GM03348 (cell line): ENCODE results near the gene MXI1.
"Not testable (repeated sequence)": the region's sequence is repeated elsewhere in the genome, so short reads cannot be mapped to it uniquely, and the experiment has no call there.

Source experiments
- DNase-seq: peaks from one replicate; pipeline ENCODE4 v3.0.0; 2012; ENCODE audit warnings: low spot score

MXI1 gene

DNA sequence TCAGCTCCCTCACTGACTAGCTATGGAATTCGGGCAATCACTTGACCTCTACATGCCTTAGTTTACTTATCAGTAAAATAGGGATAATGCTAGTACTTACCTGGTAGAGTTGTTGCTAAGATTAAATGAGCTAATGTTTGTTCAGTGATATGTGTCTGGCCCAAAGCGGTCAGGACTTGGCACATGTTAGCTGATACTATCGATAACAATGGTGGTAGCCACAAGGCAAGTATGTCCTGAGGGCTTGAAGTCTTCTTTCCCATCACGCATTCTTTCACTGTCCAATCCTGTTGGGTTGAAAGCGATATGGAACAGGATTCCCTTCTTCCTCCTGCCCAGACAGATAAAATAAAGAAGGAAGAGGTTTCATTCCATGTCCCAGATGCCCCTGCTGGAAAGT lies 25.5 kb upstream of the MXI1 start:
- DNase-seq: no peak

DNA sequence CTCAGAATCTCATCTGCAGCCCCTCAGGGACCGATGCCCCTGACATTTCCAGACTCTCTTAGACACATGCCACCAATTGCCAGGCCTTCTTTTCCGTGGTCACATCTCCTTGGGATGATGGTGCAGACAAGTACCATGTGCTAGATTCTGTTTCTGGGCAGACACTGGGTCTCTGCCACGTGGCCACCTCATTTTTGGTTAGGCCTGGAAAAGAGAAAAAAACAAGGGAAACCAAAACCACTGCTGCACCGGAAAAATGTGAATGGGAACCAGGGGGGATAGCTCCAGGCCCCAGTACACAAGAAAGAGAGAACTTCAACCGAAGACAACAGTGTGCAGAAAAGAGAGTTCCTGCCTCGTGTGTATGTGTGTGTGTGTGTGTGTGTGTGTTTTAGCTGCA lies 23.0 kb upstream of the MXI1 start:
- no peak for DNase-seq

- DNase-seq: not testable (repeated sequence)
Observed at GRCh38 chr10:110185646-110186182, 21.7 kb upstream of the MXI1 start.

DNA sequence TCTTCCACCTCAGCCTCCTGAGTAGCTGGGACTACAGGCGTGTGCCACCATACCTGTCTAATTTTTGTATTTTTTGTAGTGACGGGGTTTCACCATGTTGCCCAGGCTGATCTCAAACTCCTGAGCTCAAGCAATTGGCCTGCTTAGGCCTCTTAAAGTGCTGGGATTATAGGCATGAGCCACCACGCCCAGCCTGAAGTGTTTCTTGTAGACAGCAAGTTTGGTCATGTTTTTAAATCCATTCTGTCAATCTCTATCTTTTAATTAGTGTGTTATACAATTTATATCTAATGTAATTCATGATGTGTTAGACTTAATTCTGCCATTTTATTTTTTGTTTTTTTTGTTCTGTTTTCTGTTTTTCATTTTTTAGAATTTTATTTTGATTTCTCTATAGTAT lies 17.2 kb upstream of the MXI1 start:
- DNase-seq: no peak

- DNase-seq: no peak
Observed at GRCh38 chr10:110192552-110192951, 14.9 kb upstream of the MXI1 start.

DNA sequence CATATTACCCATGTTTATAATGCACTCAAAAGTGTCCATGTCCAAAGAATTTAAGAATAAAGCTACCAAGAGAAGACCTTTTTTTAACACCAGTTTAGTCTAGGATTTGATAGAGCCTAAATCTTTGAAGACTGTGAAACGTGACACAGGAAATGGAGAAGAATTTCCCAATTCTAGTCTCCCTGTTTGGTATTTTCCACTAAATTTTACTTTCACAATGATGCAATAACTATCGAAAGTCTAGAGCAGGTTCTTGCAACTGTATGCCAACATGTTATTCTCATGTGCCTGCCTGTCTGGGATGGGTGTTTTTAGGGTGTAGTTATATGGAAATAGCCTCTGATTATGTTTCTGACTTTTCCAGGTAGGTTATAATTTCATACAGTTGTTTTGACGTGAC lies 6.9 kb upstream of the MXI1 start:
- DNase-seq: no peak

GRCh38 chr10:110201046-110201445 lies 6.4 kb upstream of the MXI1 start:
- not testable (repeated sequence) for DNase-seq

DNA sequence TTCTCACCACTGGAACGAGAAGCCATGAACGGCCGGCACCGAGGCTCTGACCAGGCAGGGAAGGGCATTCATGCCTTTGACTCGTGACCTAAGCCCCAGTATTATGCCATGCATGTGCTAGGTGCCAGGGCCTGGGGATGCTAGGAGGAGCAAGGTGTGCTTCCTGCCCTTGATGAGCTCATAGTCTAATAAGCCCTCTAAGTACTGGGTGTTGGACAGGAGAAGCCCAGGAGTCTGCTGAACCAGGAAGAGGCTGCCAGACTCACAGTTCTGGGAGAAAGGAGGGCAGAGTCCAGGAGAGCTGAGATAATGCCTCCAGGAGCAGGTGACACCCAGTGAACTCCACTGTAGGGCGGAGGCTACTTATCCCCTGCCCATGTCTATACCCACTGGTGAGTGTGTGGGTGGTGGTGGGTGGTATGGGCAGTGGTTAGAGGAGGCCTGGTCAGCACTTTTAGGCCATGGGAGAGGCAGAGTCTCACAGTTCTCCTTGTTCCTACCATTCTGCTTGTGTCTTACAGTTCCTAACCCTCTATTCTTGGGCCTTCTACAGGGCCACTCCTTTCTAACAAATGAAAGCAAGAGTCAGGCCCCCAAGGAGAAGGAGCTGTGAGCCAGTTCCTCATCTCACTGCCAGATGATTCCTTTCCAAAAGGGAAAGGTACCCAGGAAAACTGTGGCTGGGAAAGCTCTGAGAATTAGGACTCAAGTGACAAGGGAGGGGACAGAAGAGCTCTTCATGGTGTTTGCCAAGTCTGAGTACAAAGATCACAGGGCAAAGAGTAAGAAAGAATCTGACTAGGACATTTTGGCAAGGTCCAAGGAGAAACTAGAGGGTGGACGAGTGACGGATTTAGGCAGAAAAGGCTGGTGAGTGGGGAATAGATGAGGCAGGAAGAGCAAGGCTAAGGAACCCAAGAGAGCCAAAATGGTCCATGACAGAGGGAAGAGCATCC lies 3.6 kb upstream of the MXI1 start:
- no peak for DNase-seq

DNA sequence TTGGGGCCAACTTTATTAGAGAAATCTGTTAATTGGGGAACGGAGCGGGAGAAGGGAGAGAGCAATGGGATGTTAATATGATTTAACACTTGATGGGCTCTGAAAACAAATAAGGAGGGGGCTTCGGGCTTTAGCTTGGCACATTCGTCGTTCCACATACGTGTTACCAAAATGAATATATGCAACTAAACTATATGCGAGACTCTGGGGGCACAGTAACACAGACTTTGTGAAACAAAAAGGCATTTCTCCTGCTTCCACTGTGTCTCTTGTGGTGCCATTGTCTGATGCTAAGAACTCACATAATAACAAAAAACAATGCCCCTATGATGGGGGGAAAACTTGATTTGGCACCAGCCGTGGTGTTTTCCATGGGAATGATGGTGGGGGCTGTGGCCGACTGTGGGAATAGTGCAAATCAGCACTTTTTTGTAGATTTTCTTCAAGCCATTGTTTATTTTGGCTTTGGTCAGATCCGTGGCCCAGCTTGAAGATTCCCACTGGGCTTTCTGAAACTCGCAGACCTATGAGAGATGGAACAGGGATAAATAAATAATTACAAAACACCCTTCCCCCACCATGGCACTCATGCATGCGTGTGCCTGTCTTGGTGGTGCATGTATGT lies 2.2 kb upstream of the MXI1 start:
- DNase-seq: no peak

GRCh38 chr10:110207805-110208613 lies 604 bp downstream of the MXI1 start:
- DNase-seq: peak; percentile 64

DNA sequence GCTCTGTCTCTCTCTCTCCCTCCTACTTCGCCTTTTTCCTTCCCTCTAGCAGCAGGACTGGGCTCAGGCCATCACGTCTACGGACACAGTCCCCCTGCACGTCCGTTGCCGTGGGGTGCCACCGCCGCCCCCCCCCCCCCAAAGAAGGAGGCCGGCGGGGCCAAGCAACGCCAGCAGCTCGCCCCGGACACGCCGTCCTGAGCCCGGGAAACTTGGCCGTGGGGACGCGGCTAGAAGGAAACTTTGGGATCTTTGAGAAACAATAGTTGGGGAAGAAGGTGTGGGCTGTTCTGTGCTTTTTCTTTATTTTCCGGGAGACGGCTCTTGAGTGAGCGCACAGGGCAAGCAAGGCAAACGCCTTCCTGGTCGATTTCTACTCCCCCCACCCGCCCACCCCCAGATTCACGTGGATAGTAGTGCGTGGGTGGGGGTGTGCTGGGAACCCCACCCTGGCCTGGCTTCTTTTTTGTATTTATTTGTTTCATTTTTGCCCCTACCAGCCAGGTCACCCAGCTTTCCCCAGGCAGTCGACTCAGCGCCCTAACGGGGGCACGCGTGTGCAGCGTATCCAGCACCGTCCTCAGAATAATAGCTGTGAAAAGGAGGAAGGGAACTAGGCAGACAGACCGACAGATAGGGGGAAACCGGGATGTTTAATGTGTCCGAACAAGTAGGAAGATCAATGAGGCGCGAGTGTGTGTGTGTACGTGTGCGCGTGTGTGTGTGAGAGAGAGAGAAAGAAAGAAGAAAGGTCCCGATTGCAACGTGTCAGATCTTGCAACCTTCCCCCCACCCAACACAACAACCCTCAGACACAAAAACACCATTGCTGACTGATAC lies 1.4 kb downstream of the MXI1 start:
- peak; percentile 64 for DNase-seq

- DNase-seq: peak; percentile 71
Observed at GRCh38 chr10:110209454-110209925, 2.1 kb downstream of the MXI1 start.

DNA sequence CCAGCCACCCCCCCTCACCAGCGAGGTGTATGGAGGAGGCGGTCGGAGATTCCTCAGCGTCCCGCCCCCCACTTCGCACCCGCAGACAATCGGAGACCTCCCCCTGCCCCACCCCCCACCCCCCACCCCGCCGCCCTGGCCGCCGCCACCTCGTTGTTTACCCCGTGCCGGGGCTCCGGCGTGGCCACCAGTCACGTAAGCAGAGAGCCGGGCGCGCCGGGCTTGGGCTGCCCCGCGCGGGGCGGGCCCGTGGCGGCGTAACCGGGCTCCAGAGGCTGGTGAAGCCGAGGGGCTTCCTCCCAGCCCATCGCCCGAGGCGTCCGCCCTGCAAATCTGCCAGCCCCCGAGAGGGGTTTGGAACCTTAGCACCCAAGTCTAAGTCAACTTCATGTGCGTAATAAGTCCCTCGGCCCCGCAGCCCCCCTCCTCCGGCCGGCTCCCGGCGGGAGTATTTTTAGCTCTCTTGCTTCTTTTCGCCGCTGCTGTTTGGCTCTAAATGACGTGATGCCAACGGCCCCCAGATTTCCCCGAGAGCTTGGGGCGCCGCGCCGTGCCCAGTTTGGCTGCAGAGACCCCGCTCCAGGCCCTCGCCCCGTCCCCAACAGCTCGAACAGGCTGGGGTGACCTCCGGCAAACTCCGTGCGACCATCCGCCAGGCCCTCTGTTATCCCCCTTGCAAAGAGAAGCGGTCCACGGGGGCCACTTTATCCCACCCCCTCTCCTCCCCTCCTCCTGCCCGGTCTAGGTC lies 2.7 kb downstream of the MXI1 start:
- peak; percentile 71 for DNase-seq

DNA sequence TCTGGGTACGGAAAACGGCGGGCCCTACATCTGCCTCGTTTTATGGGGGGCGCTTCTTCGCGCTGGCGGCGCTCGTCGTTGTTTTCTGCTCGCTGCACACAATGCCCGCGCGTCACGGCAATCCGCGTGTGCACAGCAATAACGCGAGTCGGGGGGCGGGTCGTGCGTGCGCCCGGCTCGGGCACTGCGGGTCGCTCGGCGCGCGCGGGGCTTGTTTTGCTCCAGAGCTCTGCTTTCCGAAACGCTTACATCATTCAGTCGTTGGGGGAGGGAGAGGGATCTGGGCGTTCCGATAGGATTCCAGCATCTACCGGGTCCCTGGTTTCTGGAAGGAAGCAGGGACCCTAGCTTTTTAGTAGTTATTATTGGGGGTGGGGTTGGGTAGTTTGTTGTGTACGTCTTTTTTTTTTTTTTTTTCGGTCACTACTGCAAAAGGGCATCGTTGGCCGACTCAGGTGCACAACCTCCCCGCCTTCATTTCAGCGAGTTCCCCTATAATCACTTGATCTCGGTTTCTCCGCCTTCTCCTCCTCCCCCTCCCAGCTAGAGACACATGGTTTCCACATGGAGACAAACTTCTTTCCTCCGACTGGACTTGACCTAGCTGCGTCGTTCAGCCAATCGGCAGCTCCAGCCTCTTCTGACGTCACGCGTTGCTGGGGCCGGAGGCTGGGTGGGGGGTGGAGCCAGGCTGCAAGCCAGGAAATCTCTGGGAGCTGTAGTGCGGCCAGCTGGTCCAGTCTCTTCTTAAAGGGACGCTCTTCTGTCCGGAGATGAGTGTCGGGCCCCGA lies 3.5 kb downstream of the MXI1 start:
- peak; percentile 99 for DNase-seq

- DNase-seq: no peak
Observed at GRCh38 chr10:110211465-110211843, 4.0 kb downstream of the MXI1 start.

- DNase-seq: no peak
Observed at GRCh38 chr10:110212119-110213006, 5.0 kb downstream of the MXI1 start.

GRCh38 chr10:110214371-110214826 lies 7.0 kb downstream of the MXI1 start:
- no peak for DNase-seq
